ENCODE results near the gene DGCR6L.

DNA sequence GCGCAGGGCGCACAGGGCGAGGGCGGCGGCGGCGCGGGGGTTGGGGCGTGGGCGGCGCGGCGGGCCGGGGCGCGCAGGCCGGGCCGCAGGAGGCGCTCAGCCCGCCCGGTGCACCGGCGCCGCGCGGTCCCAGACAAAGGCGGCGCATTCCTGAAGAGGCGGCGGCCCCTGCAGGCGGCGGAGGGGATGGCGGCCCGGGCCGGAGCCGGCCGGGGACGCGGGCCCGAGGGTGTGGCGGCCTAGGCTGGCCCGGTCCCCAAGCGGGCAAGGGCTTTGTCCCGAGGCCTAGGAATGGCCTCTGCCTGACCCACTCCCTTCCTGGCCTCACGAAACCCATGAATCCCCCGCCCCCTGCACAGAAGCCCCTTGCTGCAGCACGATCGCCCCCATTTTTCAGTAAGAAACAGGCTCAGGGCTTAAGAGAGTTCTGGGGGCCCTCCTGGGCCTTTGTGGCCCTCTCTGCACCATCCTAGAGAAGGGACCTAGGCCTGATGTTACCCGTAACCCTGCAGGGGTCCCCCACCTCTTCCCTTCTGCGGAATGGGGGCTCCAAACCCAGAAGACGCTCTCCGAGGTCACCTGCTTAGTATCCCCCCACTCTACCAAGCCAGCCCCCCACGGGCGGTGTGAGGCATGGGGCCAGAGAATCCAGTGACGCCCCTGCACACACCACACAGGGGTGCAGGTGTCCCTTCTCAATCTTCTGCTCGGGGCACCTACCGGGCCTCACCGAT, 51.4 kb downstream of the DGCR6L start, which contains the start of gene RTN4R:
- TF ChIP-seq FOXM1 (IDR thresholded peaks at IDR 0.05; ENCODE audit: borderline replicate concordance, low read depth) (no peak), NFIC (IDR thresholded peaks at IDR 0.05) (no peak), EGR1 (IDR thresholded peaks at IDR 0.05) (no peak), YY1 (IDR thresholded peaks at IDR 0.05; ENCODE audit: low read depth) (no peak), TCF12 (IDR thresholded peaks at IDR 0.05; ENCODE audit: low read depth) (no peak), ZBTB7A (IDR thresholded peaks at IDR 0.05; ENCODE audit: low read depth) (no peak; the same call in 1 of the 2 replicates)
- TF ChIP-seq, protein P1, sequence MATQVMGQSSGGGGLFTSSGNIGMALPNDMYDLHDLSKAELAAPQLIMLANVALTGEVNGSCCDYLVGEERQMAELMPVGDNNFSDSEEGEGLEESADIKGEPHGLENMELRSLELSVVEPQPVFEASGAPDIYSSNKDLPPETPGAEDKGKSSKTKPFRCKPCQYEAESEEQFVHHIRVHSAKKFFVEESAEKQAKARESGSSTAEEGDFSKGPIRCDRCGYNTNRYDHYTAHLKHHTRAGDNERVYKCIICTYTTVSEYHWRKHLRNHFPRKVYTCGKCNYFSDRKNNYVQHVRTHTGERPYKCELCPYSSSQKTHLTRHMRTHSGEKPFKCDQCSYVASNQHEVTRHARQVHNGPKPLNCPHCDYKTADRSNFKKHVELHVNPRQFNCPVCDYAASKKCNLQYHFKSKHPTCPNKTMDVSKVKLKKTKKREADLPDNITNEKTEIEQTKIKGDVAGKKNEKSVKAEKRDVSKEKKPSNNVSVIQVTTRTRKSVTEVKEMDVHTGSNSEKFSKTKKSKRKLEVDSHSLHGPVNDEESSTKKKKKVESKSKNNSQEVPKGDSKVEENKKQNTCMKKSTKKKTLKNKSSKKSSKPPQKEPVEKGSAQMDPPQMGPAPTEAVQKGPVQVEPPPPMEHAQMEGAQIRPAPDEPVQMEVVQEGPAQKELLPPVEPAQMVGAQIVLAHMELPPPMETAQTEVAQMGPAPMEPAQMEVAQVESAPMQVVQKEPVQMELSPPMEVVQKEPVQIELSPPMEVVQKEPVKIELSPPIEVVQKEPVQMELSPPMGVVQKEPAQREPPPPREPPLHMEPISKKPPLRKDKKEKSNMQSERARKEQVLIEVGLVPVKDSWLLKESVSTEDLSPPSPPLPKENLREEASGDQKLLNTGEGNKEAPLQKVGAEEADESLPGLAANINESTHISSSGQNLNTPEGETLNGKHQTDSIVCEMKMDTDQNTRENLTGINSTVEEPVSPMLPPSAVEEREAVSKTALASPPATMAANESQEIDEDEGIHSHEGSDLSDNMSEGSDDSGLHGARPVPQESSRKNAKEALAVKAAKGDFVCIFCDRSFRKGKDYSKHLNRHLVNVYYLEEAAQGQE (IDR thresholded peaks at IDR 0.05; ENCODE audit: low read depth), result no peak
